NCI-H2227 (cell line): ENCODE data around the gene ILDR2.

Source experiments
- DNase-seq: peaks from one replicate; lab custom pipeline; 2025; ENCODE audit not compliant: unreplicated experiment; lab: John Stamatoyannopoulos, UW

Gene ILDR2

DNA sequence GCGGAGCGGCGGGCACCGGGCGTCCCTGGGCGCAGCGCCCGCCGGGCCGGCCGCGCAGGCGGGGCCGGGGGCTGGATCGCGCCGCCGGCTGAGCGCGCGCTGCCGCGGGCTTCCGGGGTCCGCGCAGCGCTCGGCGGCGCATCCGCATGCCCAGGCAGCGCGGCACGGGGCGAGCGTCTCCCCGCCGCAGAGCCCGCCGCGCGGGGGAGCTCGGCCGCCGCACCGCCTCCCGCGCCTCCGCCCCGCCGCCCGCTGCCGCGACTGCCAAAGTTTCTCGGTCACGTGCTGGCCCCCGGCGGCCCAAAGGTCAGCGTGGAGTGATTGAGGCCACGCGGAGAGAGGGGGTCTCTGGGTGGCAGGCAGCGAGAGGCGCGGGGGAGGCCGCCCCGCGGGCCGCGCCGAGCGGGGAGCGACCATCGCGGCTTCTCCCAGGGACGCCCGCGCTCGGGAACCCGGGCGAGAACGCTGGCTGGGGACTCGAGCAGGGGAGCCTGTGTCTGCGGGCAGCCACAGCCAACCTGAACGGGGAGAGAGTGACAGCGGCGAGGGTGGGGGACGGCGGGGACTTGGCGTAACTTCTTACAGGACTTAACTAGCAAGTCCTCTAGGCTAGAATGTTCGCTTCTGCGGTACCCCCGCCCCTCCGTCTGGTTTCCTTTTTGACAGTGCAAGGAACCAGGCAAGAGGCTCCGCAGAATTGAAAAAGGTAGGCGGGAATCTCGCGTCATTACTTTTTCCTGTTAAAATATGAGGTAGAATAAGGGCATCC is at the start of gene ILDR2:
Gene ILDR2 (minus strand): TSS at position 180 of the 769 bp plus-strand sequence. CDS start 272 bp downstream, outside the sequence.
- peak; percentile 71 for DNase-seq

DNA sequence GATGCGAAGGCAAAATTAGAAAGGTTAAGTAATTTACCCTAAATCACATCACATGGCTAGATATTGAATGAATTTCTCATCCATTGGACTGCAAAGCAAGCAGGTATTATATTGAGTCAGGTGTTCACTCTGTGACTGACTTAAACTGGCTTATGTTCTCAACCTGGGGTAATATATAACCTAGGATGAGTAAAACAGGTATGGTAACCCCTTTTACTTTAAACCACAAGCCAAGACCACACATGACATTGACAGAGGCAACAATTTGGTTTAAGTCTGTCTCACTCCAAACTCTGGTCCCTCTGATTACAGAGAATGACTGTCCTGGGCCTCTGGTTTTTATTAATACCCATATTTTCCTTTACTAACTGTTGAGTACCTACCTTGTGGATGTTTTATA is 47.0 kb upstream of the ILDR2 start:
- DNase-seq: no peak

GRCh38 chr1:167016100-167016750 is 40.9 kb upstream of the ILDR2 start:
- no peak for DNase-seq

- DNase-seq: no peak
Observed at GRCh38 chr1:167013108-167013929, 38.0 kb upstream of the ILDR2 start.

DNA sequence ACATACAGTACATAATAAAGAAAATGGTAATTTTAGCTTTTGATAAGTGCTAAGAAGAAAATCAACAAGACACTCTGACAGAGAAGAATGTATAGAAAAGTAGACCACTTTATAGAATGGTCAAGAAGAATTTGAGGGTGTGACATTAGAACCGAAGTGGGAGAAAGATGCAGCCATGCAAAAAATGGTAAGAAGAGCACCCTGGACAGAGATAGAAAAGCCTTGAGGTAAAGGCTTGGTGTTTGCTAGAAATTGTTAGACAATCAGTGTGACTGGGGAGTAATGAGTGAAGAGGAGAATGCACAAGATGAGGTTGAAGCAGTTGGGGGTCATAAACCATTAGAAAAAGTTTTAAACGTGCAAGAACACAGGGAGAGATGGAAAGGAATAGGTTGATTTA is 37.2 kb upstream of the ILDR2 start:
- no peak for DNase-seq

DNA sequence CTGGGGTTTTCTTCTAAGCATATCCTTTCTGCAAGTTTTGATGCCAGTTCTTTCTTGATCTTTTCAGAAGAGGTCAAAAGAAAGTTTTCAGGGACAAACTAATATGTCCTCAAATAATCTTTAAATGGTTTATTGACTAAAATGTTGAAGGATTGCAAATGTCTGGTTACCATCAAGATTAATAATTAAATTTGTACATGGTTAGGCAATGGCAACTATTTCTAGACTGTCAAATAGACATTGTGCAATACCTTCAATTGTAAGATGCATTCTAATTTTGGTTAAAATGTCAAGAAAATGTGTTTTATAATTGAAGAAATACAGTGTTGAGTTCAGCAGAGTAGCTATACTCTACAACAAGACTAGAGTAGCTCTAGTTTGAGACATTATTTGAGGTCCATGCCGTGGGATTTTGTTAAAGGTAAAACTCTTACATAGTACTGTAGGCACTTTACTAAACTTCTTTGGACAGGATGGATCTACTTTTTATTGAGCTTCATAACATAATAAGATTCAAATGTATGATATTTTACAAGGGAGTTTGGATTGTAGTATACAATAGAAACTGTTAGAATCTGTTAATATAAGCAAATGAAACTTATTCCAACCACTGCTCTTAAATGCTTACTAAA is 36.3 kb upstream of the ILDR2 start:
- DNase-seq: no peak

- no peak for DNase-seq
Observed at GRCh38 chr1:167003711-167004110, 28.4 kb upstream of the ILDR2 start.

GRCh38 chr1:167002354-167002753 is 27.0 kb upstream of the ILDR2 start:
- DNase-seq: no peak

DNA sequence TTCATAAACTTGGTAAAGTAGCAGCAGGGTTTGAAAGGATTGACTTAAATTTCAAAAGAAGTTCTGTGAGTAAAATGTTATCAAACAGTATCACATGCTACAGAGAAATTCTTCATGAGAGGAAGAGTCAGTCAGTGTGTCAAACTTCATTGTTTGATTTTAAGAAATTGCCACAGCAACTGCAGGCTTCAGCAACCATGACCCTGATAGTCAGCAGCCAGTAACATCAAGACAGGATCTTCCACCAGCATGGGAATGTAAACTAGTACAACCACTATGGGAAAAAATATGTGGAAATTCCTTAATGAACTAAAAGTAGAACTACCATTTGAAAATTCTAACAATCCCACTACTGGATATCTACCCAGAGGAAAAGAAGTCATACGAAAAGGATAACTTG is 25.2 kb upstream of the ILDR2 start:
- DNase-seq: no peak

DNA sequence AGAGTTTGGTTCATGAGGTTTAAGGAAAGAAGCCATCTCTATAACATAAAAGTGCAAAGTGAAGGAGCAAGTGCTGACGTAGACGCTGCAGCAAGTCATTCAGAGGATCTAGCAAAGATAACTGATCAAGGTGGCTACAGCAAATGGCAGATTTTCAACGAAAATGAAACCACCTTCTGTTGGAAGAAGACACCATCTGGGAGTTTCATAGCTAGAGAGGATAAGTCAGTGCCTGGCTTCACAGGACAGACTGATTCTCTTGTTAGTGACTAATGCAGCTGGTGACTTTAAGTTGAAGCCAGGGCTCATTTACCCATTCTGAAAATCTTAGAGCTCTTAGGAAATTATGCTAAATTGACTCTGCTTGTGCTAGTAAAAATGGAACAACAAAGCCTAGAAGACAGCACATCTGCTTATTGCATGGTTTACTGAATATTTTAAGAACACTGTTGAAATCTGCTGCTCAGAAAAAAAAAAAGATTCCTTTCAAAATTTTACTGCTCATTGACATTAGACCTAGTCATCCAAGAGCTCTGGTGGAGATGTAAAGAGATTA is 24.2 kb upstream of the ILDR2 start:
- no peak for DNase-seq

DNA sequence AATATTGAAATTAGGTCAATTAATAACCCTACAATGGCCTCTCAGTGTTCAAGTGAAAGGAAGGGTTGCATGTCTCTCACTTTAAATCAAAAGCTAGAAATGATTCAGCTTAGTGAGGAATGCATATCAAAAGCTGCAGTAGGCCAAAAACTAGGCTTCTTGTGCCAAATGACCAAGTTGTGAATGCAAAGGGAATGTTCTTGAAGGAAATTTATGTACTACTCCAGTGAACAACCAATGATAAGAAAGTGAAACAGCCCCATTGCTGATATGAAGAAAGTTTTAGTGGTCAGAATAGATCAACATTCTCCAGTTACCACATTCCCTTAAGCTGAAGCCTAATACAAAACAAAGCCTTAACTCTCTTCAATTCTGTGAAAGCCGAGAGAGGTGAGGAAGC is 23.7 kb upstream of the ILDR2 start:
- DNase-seq: no peak

GRCh38 chr1:166988974-166989515 is 13.7 kb upstream of the ILDR2 start, which contains the start of gene MAEL:
TSS of gene MAEL (plus strand) at chr1:166989280. CDS start at chr1:166989353, 73 bp downstream.
- DNase-seq: no peak

GRCh38 chr1:166981589-166981988 is 6.2 kb upstream of the ILDR2 start:
- DNase-seq: no peak

GRCh38 chr1:166980818-166981217 is 5.5 kb upstream of the ILDR2 start:
- no peak for DNase-seq

GRCh38 chr1:166980383-166980782 is 5.0 kb upstream of the ILDR2 start:
- DNase-seq: peak; percentile 39

DNA sequence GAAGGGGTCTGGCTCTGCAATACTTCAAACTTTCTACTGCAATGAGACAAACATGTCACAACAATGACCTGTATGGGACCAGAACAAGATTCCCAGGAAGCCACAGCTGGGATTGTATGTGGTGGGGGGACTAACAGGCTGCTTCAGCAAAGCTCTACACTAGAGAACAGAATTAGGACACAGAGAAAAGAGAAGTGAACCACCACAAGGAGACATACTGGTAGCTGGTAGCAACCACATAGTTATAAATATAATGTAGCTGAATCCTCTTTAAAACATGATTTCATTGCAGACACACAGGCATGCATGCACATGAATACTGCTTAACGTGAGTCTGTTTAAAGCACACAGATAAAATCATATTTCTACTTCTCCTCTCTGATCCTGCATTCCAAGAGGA is 3.5 kb upstream of the ILDR2 start:
- DNase-seq: no peak

- DNase-seq: no peak
Observed at GRCh38 chr1:166977951-166978350, 2.6 kb upstream of the ILDR2 start.

DNA sequence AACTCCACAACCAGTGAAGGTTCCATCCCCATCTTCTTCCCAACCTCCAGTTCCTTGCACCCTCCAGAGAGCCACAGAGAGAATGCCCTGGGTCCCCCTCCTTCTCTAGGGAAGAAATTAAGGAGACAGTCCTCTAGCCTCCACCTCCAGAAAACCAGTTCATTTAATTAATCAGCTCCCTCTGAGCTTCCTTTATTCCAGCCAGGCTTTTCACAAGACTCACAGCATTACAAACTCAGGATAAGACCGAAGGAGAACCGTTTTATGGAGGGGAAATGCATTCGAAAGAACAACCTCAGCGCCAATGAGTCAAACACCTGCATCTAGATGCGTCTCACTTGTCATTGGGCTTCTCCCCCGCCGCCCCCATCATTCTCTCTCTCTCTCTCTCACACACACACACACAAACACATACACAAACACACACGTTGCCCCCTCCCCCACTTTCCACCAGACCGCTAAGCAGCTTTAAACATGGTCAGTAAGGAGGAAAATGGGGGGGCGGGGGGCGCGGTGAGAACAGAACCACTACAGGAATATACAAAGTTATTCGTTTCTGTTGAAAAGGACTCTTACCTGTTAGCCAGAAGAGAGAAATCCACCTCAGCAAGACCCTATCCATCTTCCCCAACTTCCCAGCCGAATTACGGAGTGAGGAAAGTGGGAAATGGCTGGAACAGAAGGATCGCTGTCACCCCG is 544 bp downstream of the ILDR2 start:
- peak; percentile 46 for DNase-seq

GRCh38 chr1:166972826-166973225 is 2.5 kb downstream of the ILDR2 start:
- peak; percentile 24 for DNase-seq

- no peak for DNase-seq
Observed at GRCh38 chr1:166972193-166972592, 3.1 kb downstream of the ILDR2 start.
